ENCODE data around the gene TSPEAR.

Gene TSPEAR

GRCh38 chr21:44623575-44623974 lies 87.8 kb downstream of the TSPEAR start:
- no peak overlapping the region for H3K27ac ChIP-seq
- TF ChIP-seq CTCF (IDR thresholded peaks at IDR 0.05) (no peak), ZFX (IDR thresholded peaks at IDR 0.05; ENCODE audit: borderline replicate concordance) (no peak)

GRCh38 chr21:44619886-44620285 lies 91.5 kb downstream of the TSPEAR start:
- no peak overlapping the region for H3K27ac ChIP-seq
- TF ChIP-seq ZFX (IDR thresholded peaks at IDR 0.05; ENCODE audit: borderline replicate concordance) (no peak), CTCF (IDR thresholded peaks at IDR 0.05) (no peak)

GRCh38 chr21:44618909-44619308 lies 92.5 kb downstream of the TSPEAR start:
- no peak for TF ChIP-seq ZFX (IDR thresholded peaks at IDR 0.05; ENCODE audit: borderline replicate concordance)
- TF ChIP-seq CTCF (IDR thresholded peaks at IDR 0.05) = no peak
- no peak overlapping the region for H3K27ac ChIP-seq

GRCh38 chr21:44618504-44618903 lies 92.9 kb downstream of the TSPEAR start:
- H3K27ac ChIP-seq = no peak overlapping the region
- TF ChIP-seq CTCF (IDR thresholded peaks at IDR 0.05) = no peak
- no peak for TF ChIP-seq ZFX (IDR thresholded peaks at IDR 0.05; ENCODE audit: borderline replicate concordance)

GRCh38 chr21:44617071-44617501 lies 94.3 kb downstream of the TSPEAR start:
- TF ChIP-seq CTCF (IDR thresholded peaks at IDR 0.05) (no peak), ZFX (IDR thresholded peaks at IDR 0.05; ENCODE audit: borderline replicate concordance) (no peak)
- no peak overlapping the region for H3K27ac ChIP-seq

GRCh38 chr21:44616591-44616926 lies 94.8 kb downstream of the TSPEAR start:
- H3K27ac ChIP-seq = no peak overlapping the region
- TF ChIP-seq CTCF (IDR thresholded peaks at IDR 0.05) (no peak), ZFX (IDR thresholded peaks at IDR 0.05; ENCODE audit: borderline replicate concordance) (no peak)

GRCh38 chr21:44615911-44616590 lies 95.3 kb downstream of the TSPEAR start:
- no peak for TF ChIP-seq ZFX (IDR thresholded peaks at IDR 0.05; ENCODE audit: borderline replicate concordance)
- TF ChIP-seq CTCF (IDR thresholded peaks at IDR 0.05) = no peak
- no peak overlapping the region for H3K27ac ChIP-seq

Measured in 22Rv1 (cell line).